Activated CD4-positive, alpha-beta T cell treated with anti-CD3 and anti-CD28 coated beads, Interleukin-2, Interleukin-4, amounts not matched to agents 100 ng/mL and 50 ng/mL, durations not matched to agents 16 hours and 8 hours (primary cell): ENCODE results near the gene FAM83F.

Experiments
- DNase-seq: peaks from one replicate; pipeline ENCODE4 v3.0.0-alpha.2; 2020; ENCODE audit warnings: low spot score

FAM83F gene

GRCh38 chr22:39995393-39996252 is 869 bp downstream of the FAM83F start:
- DNase-seq: no peak

GRCh38 chr22:39996732-39997131 is 2.0 kb downstream of the FAM83F start:
- DNase-seq: no peak

GRCh38 chr22:39997421-39997820 is 2.7 kb downstream of the FAM83F start:
- no peak for DNase-seq

GRCh38 chr22:39997939-39998726 is 3.4 kb downstream of the FAM83F start:
- no peak for DNase-seq

- no peak for DNase-seq
Measured at GRCh38 chr22:39999144-39999757, 4.5 kb downstream of the FAM83F start.

- DNase-seq: no peak
Measured at GRCh38 chr22:40000171-40000570, 5.4 kb downstream of the FAM83F start.

- no peak for DNase-seq
Measured at GRCh38 chr22:40001106-40001505, 6.4 kb downstream of the FAM83F start.

- DNase-seq: no peak
Measured at GRCh38 chr22:40001800-40002577, 7.2 kb downstream of the FAM83F start.

GRCh38 chr22:40002935-40003715 is 8.4 kb downstream of the FAM83F start:
- no peak for DNase-seq

- no peak for DNase-seq
Measured at GRCh38 chr22:40004836-40005235, 10.1 kb downstream of the FAM83F start.

- no peak for DNase-seq
Measured at GRCh38 chr22:40006641-40007040, 11.9 kb downstream of the FAM83F start.

GRCh38 chr22:40007853-40008710 is 13.3 kb downstream of the FAM83F start:
- DNase-seq: no peak

- DNase-seq: no peak
Measured at GRCh38 chr22:40008726-40009291, 14.1 kb downstream of the FAM83F start.

GRCh38 chr22:40009292-40009774 is 14.6 kb downstream of the FAM83F start:
- no peak for DNase-seq

GRCh38 chr22:40009951-40010671 is 15.4 kb downstream of the FAM83F start:
- DNase-seq: peak; percentile 11

- no peak for DNase-seq
Measured at GRCh38 chr22:40010746-40011145, 16.0 kb downstream of the FAM83F start.

GRCh38 chr22:40014667-40015248 is 20.0 kb downstream of the FAM83F start:
- DNase-seq: no peak

GRCh38 chr22:40015358-40015976 is 20.7 kb downstream of the FAM83F start:
- no peak for DNase-seq
